SH-SY5Y (cell line): ENCODE data around the gene PREX1.

Experiments used
- GATA2 ChIP-seq: IDR thresholded peaks from 2 replicates; pipeline ENCODE4 v1.6.1; 2011; ENCODE audit warnings: mild to moderate bottlenecking, low read depth, low read length
- GATA3 ChIP-seq: IDR thresholded peaks from 2 replicates; pipeline ENCODE4 v1.6.1; 2011; ENCODE audit warnings: low read depth, mild to moderate bottlenecking, low read length, moderate library complexity

GRCh38 chr20:48758206-48758820 is 69.5 kb downstream of the PREX1 start:
- TF ChIP-seq GATA2 (no peak), GATA3 (no peak)
